GM12874 (cell line): ENCODE data around the gene PTPRF.

Experiments used
- CTCF ChIP-seq: IDR thresholded peaks from 2 replicates; pipeline ENCODE4 v1.5.1; 2011; ENCODE audit warnings: low read depth, mild to moderate bottlenecking, control low read depth, low read length, moderate library complexity; ENCODE audit not compliant: insufficient read depth

PTPRF gene

GRCh38 chr1:43570715-43571114 lies 40.0 kb downstream of the PTPRF start:
- TF ChIP-seq CTCF, result no peak

DNA sequence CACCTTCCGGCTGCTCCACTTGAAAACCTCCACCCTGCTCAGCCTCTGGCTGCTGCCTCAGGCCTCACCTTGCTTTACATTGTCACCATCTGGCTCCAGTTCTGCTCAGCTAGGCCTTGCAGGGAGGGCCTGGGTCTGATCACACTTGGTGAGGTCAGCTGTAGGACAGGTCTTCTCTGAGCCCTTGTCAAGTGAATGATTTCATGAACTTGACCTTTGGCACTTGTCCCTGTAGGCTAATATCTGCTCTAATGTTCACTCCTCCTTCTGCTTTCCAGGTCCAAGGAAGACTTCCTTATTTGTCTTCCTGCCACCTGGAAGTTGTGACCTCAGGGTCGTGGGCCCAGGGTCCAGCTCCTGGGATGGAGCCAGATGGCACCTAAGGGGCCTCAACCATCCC lies 41.4 kb downstream of the PTPRF start:
- TF ChIP-seq CTCF, result no peak

DNA sequence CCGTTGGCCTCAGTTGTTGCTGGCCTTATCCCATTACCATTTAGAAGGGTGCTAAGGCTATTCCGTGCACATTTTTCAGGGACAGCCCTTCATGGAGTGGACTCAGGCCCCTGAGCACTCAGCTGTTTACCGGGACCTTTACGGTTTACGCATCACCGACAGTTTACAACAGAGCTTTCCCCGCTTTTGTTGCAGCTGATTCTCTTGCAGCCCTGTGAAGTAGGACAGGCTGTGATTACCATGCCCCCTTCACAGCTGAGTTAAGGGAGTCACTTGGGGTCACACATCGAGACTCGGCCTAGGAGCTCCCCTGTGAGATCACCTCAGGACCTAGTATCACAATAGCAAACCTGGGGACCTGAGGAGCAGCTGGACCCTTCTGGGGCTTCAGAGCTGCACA lies 41.9 kb downstream of the PTPRF start:
- TF ChIP-seq CTCF, result no peak

DNA sequence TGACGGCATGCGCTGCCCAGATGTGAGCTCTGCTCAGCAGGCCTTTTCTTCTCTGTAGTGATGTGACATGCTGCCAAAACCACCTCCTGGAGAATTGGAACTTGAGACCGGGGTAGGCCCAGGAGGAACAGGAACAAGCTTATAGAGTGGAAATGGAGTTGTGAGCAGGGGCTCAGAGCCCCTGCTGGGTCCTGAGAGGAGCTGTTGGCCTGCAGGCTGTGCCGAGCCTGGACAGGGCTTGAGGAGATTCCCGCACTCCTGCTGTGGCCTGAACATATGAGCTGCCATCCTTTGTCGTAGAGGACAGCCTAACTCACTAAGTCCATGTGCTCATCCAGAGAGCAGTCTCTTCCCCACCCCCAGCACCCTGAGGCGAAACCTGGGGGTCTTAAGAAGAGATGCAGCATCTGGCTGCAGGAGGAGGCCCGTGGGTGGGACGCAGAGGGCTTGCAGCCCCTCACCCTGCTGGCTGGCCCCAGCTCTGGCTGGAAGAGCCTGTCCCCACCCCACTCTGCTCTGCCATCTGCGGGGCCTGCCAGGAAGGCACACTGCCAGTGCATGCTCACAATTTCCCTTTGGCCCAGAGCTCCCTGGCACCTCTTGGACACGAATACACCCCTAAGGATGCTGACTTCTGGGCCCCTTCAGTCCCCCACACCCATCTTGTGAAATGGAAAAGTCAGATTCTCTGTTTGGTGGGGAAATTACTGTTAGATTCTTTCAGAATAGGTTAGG lies 42.5 kb downstream of the PTPRF start:
- no peak for TF ChIP-seq CTCF

DNA sequence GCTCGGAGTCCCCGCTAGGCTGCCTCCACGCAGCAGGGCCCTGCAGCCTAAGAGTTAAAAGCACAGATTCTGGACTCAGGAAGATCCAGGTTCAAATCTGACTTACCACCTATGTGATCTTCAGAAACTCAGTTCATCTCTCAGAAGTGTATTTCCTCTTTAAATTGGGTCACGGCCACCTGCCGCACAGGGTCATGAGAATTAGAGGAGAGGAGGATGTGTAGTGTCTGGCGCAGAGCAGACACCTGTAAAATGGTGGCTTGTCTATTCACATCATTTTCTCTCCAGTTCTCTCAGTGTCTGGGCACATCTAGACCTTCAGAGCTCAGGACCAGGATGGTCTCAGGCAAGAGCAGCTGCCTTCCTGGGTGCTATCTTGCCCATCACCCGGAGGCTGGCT lies 45.8 kb downstream of the PTPRF start:
- no peak for TF ChIP-seq CTCF

GRCh38 chr1:43577655-43578542 lies 47.2 kb downstream of the PTPRF start:
- no peak for TF ChIP-seq CTCF

GRCh38 chr1:43580039-43580438 lies 49.4 kb downstream of the PTPRF start:
- no peak for TF ChIP-seq CTCF
